Measurements from ENCODE around the gene CAPN15.

DNA sequence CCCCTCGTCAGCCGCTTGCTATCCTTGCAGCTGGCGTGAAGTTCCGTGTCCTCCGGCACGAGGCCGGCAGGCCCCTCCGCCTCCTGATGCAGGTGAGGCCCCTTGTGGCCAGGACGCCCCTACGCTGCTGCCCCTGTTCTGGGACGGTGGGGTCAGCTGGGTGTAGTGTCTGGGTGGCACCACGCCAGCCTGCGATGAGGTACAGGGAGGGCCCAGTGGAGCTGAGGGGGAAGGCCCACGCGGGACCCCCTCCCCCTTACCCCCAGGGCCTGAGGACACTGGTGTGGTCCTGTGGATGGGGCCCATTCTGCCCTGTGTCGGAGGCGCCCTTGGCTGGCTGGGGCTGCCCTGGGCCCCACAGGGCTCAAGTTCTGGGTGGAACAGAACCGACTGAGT lies 54.7 kb downstream of the CAPN15 start:
- TF ChIP-seq EZH2phosphoT487 (IDR thresholded peaks at IDR 0.05; ENCODE audit: borderline replicate concordance, low read length) (no peak), CTCF (conservative IDR thresholded peaks at IDR 0.05; ENCODE audit: low read depth, low read length) (no peak)

Data from PC-3 (cell line).